PFSK-1 (cell line): ENCODE measurements around the gene PLCD1.

Experiments
- FOXP2 ChIP-seq: optimal IDR thresholded peaks from 2 replicates; pipeline ENCODE3; 2011; ENCODE audit warnings: borderline replicate concordance, control low read depth, inconsistent platforms; ENCODE audit not compliant: insufficient read depth; ENCODE audit errors: extremely low read length, extremely low read depth
- POLR2AphosphoS5 ChIP-seq: IDR thresholded peaks from 2 replicates; pipeline ENCODE4 v1.6.1; 2012; ENCODE audit warnings: low read depth, mild to moderate bottlenecking, control low read depth, low read length, moderate library complexity
- SIN3A ChIP-seq: IDR thresholded peaks from 2 replicates; pipeline ENCODE4 v1.6.1; 2012; ENCODE audit warnings: mild to moderate bottlenecking, low read length, moderate library complexity, borderline replicate concordance; ENCODE audit not compliant: insufficient read depth
- TAF1 ChIP-seq: IDR thresholded peaks from 2 replicates; pipeline ENCODE4 v1.6.1; 2012; ENCODE audit warnings: low read length, control low read depth, borderline replicate concordance; ENCODE audit not compliant: insufficient read depth
- TF ChIP-seq, protein P1 (sequence below), 2 experiments: IDR thresholded peaks; 2 replicates each; pipeline versions ENCODE4 v1.6.1 to v1.8.0; 2011 to 2012; ENCODE audit warnings: low read depth in 2 of 2, low read length in 2 of 2, control low read depth in 1 of 2, inconsistent platforms in 1 of 2, mild to moderate bottlenecking in 1 of 2, moderate library complexity in 1 of 2; ENCODE audit not compliant: insufficient read depth in 1 of 2

The PLCD1 gene

DNA sequence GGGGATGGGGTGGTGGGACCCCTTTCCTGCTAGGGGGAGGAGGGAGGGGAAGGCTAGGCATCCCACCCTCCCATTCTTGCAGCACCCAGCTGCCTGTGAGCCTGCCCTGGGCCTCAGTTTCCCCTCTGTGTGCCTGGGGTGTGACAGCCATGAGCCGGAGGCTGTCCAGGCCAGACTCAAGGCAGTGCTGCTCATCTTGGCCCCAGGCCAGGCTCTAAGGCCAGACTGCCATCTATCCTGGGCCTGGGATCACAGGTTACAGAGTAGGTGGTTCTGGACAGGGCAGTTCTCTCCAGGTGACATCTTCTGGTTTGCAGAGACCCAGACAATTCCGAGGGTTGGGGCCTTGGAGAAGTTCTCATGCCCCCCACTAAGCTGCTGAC lies 42.1 kb downstream of the PLCD1 start:
- TF ChIP-seq, protein P1, sequence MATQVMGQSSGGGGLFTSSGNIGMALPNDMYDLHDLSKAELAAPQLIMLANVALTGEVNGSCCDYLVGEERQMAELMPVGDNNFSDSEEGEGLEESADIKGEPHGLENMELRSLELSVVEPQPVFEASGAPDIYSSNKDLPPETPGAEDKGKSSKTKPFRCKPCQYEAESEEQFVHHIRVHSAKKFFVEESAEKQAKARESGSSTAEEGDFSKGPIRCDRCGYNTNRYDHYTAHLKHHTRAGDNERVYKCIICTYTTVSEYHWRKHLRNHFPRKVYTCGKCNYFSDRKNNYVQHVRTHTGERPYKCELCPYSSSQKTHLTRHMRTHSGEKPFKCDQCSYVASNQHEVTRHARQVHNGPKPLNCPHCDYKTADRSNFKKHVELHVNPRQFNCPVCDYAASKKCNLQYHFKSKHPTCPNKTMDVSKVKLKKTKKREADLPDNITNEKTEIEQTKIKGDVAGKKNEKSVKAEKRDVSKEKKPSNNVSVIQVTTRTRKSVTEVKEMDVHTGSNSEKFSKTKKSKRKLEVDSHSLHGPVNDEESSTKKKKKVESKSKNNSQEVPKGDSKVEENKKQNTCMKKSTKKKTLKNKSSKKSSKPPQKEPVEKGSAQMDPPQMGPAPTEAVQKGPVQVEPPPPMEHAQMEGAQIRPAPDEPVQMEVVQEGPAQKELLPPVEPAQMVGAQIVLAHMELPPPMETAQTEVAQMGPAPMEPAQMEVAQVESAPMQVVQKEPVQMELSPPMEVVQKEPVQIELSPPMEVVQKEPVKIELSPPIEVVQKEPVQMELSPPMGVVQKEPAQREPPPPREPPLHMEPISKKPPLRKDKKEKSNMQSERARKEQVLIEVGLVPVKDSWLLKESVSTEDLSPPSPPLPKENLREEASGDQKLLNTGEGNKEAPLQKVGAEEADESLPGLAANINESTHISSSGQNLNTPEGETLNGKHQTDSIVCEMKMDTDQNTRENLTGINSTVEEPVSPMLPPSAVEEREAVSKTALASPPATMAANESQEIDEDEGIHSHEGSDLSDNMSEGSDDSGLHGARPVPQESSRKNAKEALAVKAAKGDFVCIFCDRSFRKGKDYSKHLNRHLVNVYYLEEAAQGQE (IDR thresholded peaks at IDR 0.05; ENCODE audit: insufficient read depth in 1 of 2, low read depth in 2 of 2, low read length in 2 of 2): no peak
- TF ChIP-seq POLR2AphosphoS5 (no peak), TAF1 (no peak), FOXP2 (no peak), SIN3A (no peak)

DNA sequence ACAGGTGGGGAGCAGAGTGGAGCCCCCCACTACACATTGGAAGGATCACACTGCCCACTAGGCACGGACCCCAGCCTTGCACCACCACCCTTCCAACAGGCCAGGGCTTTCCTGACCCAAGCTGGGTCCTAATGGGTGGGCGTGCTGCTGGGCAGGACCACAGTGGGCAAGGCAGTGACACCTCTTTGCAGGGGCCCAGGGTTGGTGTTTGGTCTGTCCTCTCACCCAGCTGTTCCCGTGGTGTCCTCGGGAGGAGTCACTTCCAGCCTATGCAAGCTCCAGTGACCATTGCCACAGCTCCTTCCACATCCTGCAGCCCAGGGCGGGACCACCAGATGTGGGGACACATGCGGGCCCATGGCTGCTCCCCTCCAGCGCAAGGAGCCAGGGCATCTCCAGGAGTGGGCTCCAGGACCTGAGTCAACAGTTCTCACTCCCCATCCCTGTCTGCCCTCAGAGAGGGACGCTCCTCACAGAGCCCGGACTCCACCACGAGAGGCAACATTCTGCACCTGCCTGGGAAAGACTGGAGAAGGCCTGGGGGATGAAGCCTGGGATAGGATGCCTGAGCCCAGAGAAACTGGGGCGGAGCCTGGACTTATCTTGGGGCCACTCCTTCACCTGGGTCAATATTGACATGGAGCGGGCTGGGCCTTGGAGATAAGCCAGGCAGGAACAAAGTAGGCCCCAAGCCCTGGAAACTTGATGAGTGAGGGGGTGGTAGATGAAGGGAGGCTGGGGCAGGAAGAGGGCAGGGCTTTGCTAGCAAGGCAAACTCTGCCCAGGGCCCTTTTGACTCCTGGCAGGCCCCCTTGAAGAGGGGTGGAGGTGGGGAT lies 42.7 kb downstream of the PLCD1 start:
- TF ChIP-seq FOXP2 (no peak), TAF1 (no peak), POLR2AphosphoS5 (no peak)
- TF ChIP-seq, protein P1 (IDR thresholded peaks at IDR 0.05; ENCODE audit: insufficient read depth in 1 of 2, low read depth in 2 of 2, low read length in 2 of 2): no peak

- TF ChIP-seq TAF1 (no peak), POLR2AphosphoS5 (no peak), SIN3A (no peak), FOXP2 (no peak)
- TF ChIP-seq, protein P1 (IDR thresholded peaks at IDR 0.05; ENCODE audit: insufficient read depth in 1 of 2, low read depth in 2 of 2, low read length in 2 of 2): no peak
Measured at GRCh38 chr3:37985637-37986320, 43.7 kb downstream of the PLCD1 start.

- TF ChIP-seq TAF1: no peak
- no peak for TF ChIP-seq POLR2AphosphoS5
- TF ChIP-seq FOXP2: no peak
- TF ChIP-seq, protein P1 (IDR thresholded peaks at IDR 0.05; ENCODE audit: insufficient read depth in 1 of 2, low read depth in 2 of 2, low read length in 2 of 2): no peak
Measured at GRCh38 chr3:37984596-37984995, 44.8 kb downstream of the PLCD1 start.
